BE2C (cell line): Measurements from ENCODE around the gene PSMA8.
"Not testable (repeated sequence)": the region's sequence is repeated elsewhere in the genome, so short reads cannot be mapped to it uniquely, and the experiment has no call there.

Experiments
- DNase-seq: peaks from one replicate; pipeline ENCODE4 v3.0.0-alpha.2; 2020
- H3K27me3 ChIP-seq: fragments of 250-450 bp; sonication (Bioruptor Pico); 2 replicates; pipeline ENCODE4 v1.5.1; 2020; ENCODE audit warnings: mild to moderate bottlenecking
- H3K36me3 ChIP-seq: fragments of 250-450 bp; sonication (Bioruptor Pico); 2 replicates; pipeline ENCODE4 v1.5.1; 2020; ENCODE audit warnings: mild to moderate bottlenecking
- H3K4me1 ChIP-seq: fragments of 250-450 bp; sonication (Bioruptor Pico); 2 replicates; pipeline ENCODE4 v1.5.1; 2020
- H3K4me3 ChIP-seq: 2 replicates; pipeline ENCODE4 v1.5.1; 2011; ENCODE audit warnings: low read depth, low read length
- H3K9me3 ChIP-seq: fragments of 250-450 bp; sonication (Bioruptor Pico); 2 replicates; pipeline ENCODE4 v1.5.1; 2020
- TF ChIP-seq, protein P1 (sequence below): IDR thresholded peaks from 2 replicates; pipeline ENCODE4 v1.5.1; 2012; ENCODE audit warnings: mild to moderate bottlenecking, low read depth, low read length

PSMA8 gene

DNA sequence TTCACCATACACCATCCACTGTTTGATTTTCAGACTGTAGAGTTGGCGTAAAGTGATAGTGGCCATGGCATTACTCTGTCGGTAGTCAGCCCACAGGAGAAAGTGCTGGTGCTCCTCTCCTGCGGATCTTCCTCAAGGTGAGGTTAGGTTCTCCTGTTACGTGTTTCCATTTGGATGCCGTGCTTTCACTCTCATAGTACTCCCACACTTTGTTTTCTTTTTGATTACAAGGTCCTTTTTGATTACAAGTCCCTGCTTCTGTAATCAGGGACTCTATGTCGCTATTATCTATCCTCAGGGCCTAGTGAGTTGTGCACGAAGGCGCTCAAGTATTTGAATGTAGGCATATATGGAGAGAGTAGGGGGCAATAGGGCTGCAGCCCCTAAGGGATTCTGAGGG lies 96.8 kb downstream of the PSMA8 start:
- TF ChIP-seq, protein P1, sequence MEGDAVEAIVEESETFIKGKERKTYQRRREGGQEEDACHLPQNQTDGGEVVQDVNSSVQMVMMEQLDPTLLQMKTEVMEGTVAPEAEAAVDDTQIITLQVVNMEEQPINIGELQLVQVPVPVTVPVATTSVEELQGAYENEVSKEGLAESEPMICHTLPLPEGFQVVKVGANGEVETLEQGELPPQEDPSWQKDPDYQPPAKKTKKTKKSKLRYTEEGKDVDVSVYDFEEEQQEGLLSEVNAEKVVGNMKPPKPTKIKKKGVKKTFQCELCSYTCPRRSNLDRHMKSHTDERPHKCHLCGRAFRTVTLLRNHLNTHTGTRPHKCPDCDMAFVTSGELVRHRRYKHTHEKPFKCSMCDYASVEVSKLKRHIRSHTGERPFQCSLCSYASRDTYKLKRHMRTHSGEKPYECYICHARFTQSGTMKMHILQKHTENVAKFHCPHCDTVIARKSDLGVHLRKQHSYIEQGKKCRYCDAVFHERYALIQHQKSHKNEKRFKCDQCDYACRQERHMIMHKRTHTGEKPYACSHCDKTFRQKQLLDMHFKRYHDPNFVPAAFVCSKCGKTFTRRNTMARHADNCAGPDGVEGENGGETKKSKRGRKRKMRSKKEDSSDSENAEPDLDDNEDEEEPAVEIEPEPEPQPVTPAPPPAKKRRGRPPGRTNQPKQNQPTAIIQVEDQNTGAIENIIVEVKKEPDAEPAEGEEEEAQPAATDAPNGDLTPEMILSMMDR, result no peak
- no peak overlapping the region for H3K4me3 ChIP-seq
- no peak for DNase-seq
- H3K27me3 ChIP-seq, result no peaks in the 10 kb centered on the region
- H3K36me3 ChIP-seq, result no peaks in the 10 kb centered on the region
- H3K4me1 ChIP-seq, result no peaks in the 10 kb centered on the region
- no peaks in the 10 kb centered on the region for H3K9me3 ChIP-seq

DNA sequence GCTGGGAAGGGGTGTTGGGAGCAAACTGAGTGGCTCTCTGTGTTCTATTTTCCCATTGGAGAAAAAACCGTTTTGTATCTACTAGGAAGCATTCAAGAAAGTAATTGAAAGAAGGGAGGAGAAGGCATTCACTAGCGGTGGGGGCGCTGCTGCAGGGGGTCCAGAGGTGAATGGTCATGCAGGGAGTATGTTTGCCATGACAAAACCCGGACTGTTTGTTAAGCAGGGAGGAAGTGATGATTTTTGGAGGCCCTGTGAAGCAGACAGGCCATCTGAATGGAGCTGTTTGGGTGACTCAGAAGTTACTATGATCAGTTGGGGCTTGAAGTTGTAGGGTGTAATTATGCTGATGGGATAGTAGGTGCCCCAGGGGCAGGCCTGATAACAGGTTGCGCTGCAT lies 99.5 kb downstream of the PSMA8 start:
- no peaks in the 10 kb centered on the region for H3K36me3 ChIP-seq
- H3K4me1 ChIP-seq, result no peaks in the 10 kb centered on the region
- no peak for DNase-seq
- TF ChIP-seq, protein P1, result no peak
- H3K9me3 ChIP-seq, result no peaks in the 10 kb centered on the region
- no peaks in the 10 kb centered on the region for H3K27me3 ChIP-seq
- no peak overlapping the region for H3K4me3 ChIP-seq

DNA sequence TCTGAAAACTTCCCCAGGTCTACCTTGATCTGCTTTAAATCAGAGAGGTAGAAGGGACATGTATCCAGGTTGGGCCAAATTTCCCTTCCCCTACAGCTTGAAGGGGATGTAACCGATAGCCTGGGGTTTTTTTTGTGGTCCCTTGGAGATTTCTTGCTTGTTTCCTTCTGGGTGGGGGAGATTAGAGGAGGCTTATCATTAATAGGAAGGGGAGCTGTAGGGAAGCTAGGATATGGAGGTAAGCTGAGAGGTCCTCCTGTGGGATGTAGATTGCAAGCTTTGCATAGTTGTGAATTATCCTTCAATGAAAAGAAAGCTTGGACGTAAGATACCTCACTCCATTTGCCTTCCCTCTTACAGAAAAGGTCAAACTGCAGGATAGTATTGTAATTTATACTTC lies 103.7 kb downstream of the PSMA8 start:
- H3K4me1 ChIP-seq, H3K27me3 ChIP-seq, H3K9me3 ChIP-seq, DNase-seq, H3K4me3 ChIP-seq, H3K36me3 ChIP-seq: not testable (repeated sequence)

DNA sequence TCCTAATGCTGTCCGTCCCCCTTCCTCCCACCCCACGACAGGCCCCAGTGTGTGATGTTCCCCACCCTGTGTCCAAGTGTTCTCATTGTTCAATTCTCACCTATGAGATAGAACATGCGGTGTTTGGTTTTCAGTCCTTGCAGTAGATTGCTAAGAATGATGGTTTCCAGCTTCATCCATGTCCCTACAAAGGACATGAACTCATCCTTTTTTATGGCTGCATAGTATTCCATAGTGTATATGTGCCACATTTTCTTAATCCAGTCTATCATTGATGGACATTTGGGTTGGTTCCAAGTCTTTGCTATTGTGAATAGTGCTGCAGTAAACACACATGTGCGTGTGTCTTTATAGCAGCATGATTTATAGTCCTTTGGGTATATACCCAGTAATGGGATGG lies 105.0 kb downstream of the PSMA8 start:
- not testable (repeated sequence) for H3K4me3 ChIP-seq, DNase-seq, H3K27me3 ChIP-seq, H3K4me1 ChIP-seq, H3K9me3 ChIP-seq, H3K36me3 ChIP-seq

DNA sequence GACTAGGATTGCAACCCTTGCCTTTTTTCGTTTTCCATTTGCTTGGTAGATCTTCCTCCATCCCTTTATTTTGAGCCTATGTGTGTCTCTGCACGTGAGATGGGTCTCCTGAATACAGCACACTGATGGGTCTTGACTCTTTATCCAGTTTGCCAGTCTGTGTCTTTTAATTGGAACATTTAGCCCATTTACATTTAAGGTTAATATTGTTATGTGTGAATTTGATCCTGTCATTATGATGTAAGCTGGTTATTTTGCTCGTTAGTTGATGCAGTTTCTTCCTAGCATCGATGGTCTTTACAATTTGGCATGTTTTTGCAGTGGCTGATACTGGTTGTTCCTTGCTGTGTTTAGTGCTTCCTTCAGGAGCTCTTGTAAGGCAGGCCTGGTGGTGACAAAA lies 108.7 kb downstream of the PSMA8 start:
- H3K27me3 ChIP-seq, H3K9me3 ChIP-seq, H3K4me3 ChIP-seq, H3K4me1 ChIP-seq, DNase-seq, H3K36me3 ChIP-seq: not testable (repeated sequence)
